Activated naive CD8-positive, alpha-beta T cell (primary cell): ENCODE data around the gene PCDH19.

Source experiments
- H3K27ac Mint-ChIP-seq: one replicate; pipeline ENCODE4 v1.8.0; 2021; ENCODE audit warnings: mixed read lengths
- H3K27me3 Mint-ChIP-seq: one replicate; pipeline ENCODE4 v1.8.0; 2021; ENCODE audit warnings: mixed read lengths
- H3K36me3 Mint-ChIP-seq: one replicate; pipeline ENCODE4 v1.8.0; 2021; ENCODE audit warnings: mixed read lengths
- H3K4me1 Mint-ChIP-seq: one replicate; pipeline ENCODE4 v1.8.0; 2021; ENCODE audit warnings: low read depth, mixed read lengths
- H3K4me3 Mint-ChIP-seq: one replicate; pipeline ENCODE4 v1.8.0; 2021; ENCODE audit warnings: mild to moderate bottlenecking, mixed read lengths
- H3K9me3 Mint-ChIP-seq: one replicate; pipeline ENCODE4 v1.8.0; 2021; ENCODE audit warnings: low read depth, mixed read lengths

The PCDH19 gene

GRCh38 chrX:100408713-100409609 is 1.1 kb downstream of the PCDH19 start:
- Mint-ChIP-seq H3K4me3 (peak overlapping the region; percentile 27), H3K36me3 (no peaks in the 10 kb centered on the region), H3K9me3 (no peaks in the 10 kb centered on the region), H3K27me3 (peaks cover 27% of the 10 kb centered on the region), H3K4me1 (peaks cover 24% of the 10 kb centered on the region), H3K27ac (no peak overlapping the region)

GRCh38 chrX:100407784-100408712 is 2.0 kb downstream of the PCDH19 start:
- no peaks in the 10 kb centered on the region for H3K36me3 Mint-ChIP-seq
- H3K4me1 Mint-ChIP-seq: peaks cover 21% of the 10 kb centered on the region
- H3K9me3 Mint-ChIP-seq: no peaks in the 10 kb centered on the region
- no peak overlapping the region for H3K4me3 Mint-ChIP-seq
- H3K27ac Mint-ChIP-seq: no peak overlapping the region
- peaks cover 23% of the 10 kb centered on the region for H3K27me3 Mint-ChIP-seq

GRCh38 chrX:100407147-100407783 is 2.8 kb downstream of the PCDH19 start:
- no peak overlapping the region for H3K27ac Mint-ChIP-seq
- H3K27me3 Mint-ChIP-seq: peaks cover 23% of the 10 kb centered on the region
- H3K4me3 Mint-ChIP-seq: no peak overlapping the region
- no peaks in the 10 kb centered on the region for H3K36me3 Mint-ChIP-seq
- H3K9me3 Mint-ChIP-seq: no peaks in the 10 kb centered on the region
- peaks cover 14% of the 10 kb centered on the region for H3K4me1 Mint-ChIP-seq

- peaks cover 23% of the 10 kb centered on the region for H3K27me3 Mint-ChIP-seq
- H3K4me3 Mint-ChIP-seq: no peak overlapping the region
- H3K36me3 Mint-ChIP-seq: no peaks in the 10 kb centered on the region
- H3K27ac Mint-ChIP-seq: no peak overlapping the region
- no peaks in the 10 kb centered on the region for H3K9me3 Mint-ChIP-seq
- peaks cover 5% of the 10 kb centered on the region for H3K4me1 Mint-ChIP-seq
Measured at GRCh38 chrX:100405424-100405823, 4.6 kb downstream of the PCDH19 start.

GRCh38 chrX:100404851-100405250 is 5.2 kb downstream of the PCDH19 start:
- Mint-ChIP-seq H3K27me3 (peaks cover 23% of the 10 kb centered on the region), H3K4me3 (no peak overlapping the region), H3K27ac (no peak overlapping the region), H3K9me3 (no peaks in the 10 kb centered on the region), H3K4me1 (peaks cover 4% of the 10 kb centered on the region), H3K36me3 (no peaks in the 10 kb centered on the region)

GRCh38 chrX:100395781-100396180 is 14.3 kb downstream of the PCDH19 start:
- H3K9me3 Mint-ChIP-seq: no peaks in the 10 kb centered on the region
- H3K27ac Mint-ChIP-seq: no peak overlapping the region
- H3K4me3 Mint-ChIP-seq: no peak overlapping the region
- no peaks in the 10 kb centered on the region for H3K4me1 Mint-ChIP-seq
- H3K36me3 Mint-ChIP-seq: no peaks in the 10 kb centered on the region
- peaks cover 6% of the 10 kb centered on the region for H3K27me3 Mint-ChIP-seq

GRCh38 chrX:100381619-100382018 is 28.5 kb downstream of the PCDH19 start:
- no peak overlapping the region for H3K4me3 Mint-ChIP-seq
- H3K4me1 Mint-ChIP-seq: no peaks in the 10 kb centered on the region
- no peaks in the 10 kb centered on the region for H3K9me3 Mint-ChIP-seq
- H3K36me3 Mint-ChIP-seq: no peaks in the 10 kb centered on the region
- H3K27ac Mint-ChIP-seq: no peak overlapping the region
- H3K27me3 Mint-ChIP-seq: peaks cover 2% of the 10 kb centered on the region

GRCh38 chrX:100379388-100379986 is 30.6 kb downstream of the PCDH19 start:
- Mint-ChIP-seq H3K27me3 (peaks cover 2% of the 10 kb centered on the region), H3K27ac (no peak overlapping the region), H3K4me3 (no peak overlapping the region), H3K36me3 (no peaks in the 10 kb centered on the region), H3K9me3 (no peaks in the 10 kb centered on the region), H3K4me1 (no peaks in the 10 kb centered on the region)

GRCh38 chrX:100377826-100378225 is 32.2 kb downstream of the PCDH19 start:
- H3K9me3 Mint-ChIP-seq: no peaks in the 10 kb centered on the region
- H3K4me1 Mint-ChIP-seq: no peaks in the 10 kb centered on the region
- H3K27me3 Mint-ChIP-seq: peaks cover 2% of the 10 kb centered on the region
- H3K4me3 Mint-ChIP-seq: no peak overlapping the region
- no peak overlapping the region for H3K27ac Mint-ChIP-seq
- H3K36me3 Mint-ChIP-seq: no peaks in the 10 kb centered on the region

- no peaks in the 10 kb centered on the region for H3K27me3 Mint-ChIP-seq
- H3K27ac Mint-ChIP-seq: no peak overlapping the region
- no peaks in the 10 kb centered on the region for H3K4me1 Mint-ChIP-seq
- H3K9me3 Mint-ChIP-seq: no peaks in the 10 kb centered on the region
- no peak overlapping the region for H3K4me3 Mint-ChIP-seq
- no peaks in the 10 kb centered on the region for H3K36me3 Mint-ChIP-seq
Measured at GRCh38 chrX:100376576-100376975, 33.5 kb downstream of the PCDH19 start.

GRCh38 chrX:100373673-100374072 is 36.4 kb downstream of the PCDH19 start:
- no peaks in the 10 kb centered on the region for H3K4me1 Mint-ChIP-seq
- H3K9me3 Mint-ChIP-seq: no peaks in the 10 kb centered on the region
- no peak overlapping the region for H3K27ac Mint-ChIP-seq
- no peaks in the 10 kb centered on the region for H3K27me3 Mint-ChIP-seq
- H3K36me3 Mint-ChIP-seq: no peaks in the 10 kb centered on the region
- no peak overlapping the region for H3K4me3 Mint-ChIP-seq

GRCh38 chrX:100368167-100368566 is 41.9 kb downstream of the PCDH19 start:
- Mint-ChIP-seq H3K36me3 (no peaks in the 10 kb centered on the region), H3K27ac (no peak overlapping the region), H3K27me3 (no peaks in the 10 kb centered on the region), H3K4me3 (no peak overlapping the region), H3K9me3 (no peaks in the 10 kb centered on the region), H3K4me1 (no peaks in the 10 kb centered on the region)

- H3K4me3 Mint-ChIP-seq: no peak overlapping the region
- no peaks in the 10 kb centered on the region for H3K27me3 Mint-ChIP-seq
- H3K27ac Mint-ChIP-seq: no peak overlapping the region
- no peaks in the 10 kb centered on the region for H3K9me3 Mint-ChIP-seq
- H3K36me3 Mint-ChIP-seq: no peaks in the 10 kb centered on the region
- H3K4me1 Mint-ChIP-seq: no peaks in the 10 kb centered on the region
Measured at GRCh38 chrX:100363896-100364295, 46.2 kb downstream of the PCDH19 start.

- H3K4me3 Mint-ChIP-seq: no peak overlapping the region
- no peaks in the 10 kb centered on the region for H3K4me1 Mint-ChIP-seq
- no peak overlapping the region for H3K27ac Mint-ChIP-seq
- H3K9me3 Mint-ChIP-seq: no peaks in the 10 kb centered on the region
- H3K27me3 Mint-ChIP-seq: peaks cover 4% of the 10 kb centered on the region
- no peaks in the 10 kb centered on the region for H3K36me3 Mint-ChIP-seq
Measured at GRCh38 chrX:100358766-100359165, 51.3 kb downstream of the PCDH19 start.
